CD4-positive, alpha-beta T cell treated with Interleukin-4 for 4 hours (primary cell): ENCODE results near the gene TTC14.

ENCODE experiments used
- DNase-seq: peaks from one replicate; pipeline ENCODE4 v3.0.0-alpha.2; 2020

Gene TTC14

GRCh38 chr3:180640987-180641386, 39.0 kb downstream of the TTC14 start:
- DNase-seq = no peak

- DNase-seq = no peak
Observed at GRCh38 chr3:180646187-180646790, 44.3 kb downstream of the TTC14 start.

GRCh38 chr3:180656406-180656805, 54.4 kb downstream of the TTC14 start:
- no peak for DNase-seq

- DNase-seq = no peak
Observed at GRCh38 chr3:180657094-180657493, 55.1 kb downstream of the TTC14 start.
